Transverse colon (tissue), 3 donors: ENCODE results near the gene SENP7.

ENCODE experiments used
- POLR2A ChIP-seq: fragments of 450-650 bp; IDR thresholded peaks from one replicate; pipeline ENCODE4 v1.6.1; 2016; ENCODE audit warnings: antibody characterized with exemption, mild to moderate bottlenecking, moderate library complexity
- TF ChIP-seq, protein P1 (sequence below), 5 experiments: fragments of 200-600 bp in 3 of 5; fragments of 450-650 bp in 2 of 5; sonication (generic) in 3 of 5; IDR thresholded peaks; 1 replicate in 2 of 5; 2 replicates in 3 of 5; pipeline ENCODE4 v1.5.1; 2016 to 2017; ENCODE audit warnings: antibody characterized with exemption in 5 of 5, inconsistent platforms in 3 of 5, mild to moderate bottlenecking in 2 of 5, moderate library complexity in 1 of 5

DNA sequence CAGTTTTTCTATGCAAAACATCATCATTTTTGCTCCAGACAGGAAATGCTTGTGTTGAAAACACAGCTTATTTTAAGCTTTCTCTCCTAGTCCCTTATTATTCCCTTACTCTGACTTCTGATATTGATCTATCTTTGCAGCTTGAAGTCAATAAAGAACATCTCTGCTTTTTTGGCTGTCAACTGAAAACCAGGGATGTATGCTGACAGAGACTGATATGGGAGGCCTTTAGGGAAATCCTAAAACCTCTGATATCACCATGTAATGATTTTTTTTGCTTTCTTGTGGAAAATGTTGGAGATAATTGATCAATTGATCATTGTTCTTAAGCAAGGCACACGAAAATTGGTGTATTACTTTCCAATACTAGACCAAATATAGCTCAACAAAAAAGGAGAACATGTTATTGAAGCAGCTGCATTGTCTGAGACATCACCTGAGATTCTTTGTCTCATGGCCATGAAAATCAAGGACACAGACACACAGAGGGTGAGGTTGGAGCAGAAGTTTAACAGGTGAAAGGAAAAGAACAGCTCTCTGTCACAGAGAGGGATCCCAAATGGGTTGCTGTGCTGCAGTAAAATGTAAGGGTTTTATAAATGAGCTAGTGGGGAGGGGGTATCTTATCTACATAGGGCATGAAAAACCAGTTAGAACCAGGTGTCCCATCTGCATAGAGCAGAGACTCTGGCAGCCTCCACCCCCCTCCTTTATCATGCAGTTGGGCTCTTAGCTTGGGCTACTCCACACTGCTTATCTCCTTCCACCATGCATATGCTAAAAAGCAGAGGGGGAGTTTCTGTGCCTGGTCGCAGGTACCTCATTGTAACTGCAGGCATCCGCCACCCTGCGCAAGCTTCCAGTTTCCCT is 17.0 kb upstream of the SENP7 start:
- TF ChIP-seq, protein P1, sequence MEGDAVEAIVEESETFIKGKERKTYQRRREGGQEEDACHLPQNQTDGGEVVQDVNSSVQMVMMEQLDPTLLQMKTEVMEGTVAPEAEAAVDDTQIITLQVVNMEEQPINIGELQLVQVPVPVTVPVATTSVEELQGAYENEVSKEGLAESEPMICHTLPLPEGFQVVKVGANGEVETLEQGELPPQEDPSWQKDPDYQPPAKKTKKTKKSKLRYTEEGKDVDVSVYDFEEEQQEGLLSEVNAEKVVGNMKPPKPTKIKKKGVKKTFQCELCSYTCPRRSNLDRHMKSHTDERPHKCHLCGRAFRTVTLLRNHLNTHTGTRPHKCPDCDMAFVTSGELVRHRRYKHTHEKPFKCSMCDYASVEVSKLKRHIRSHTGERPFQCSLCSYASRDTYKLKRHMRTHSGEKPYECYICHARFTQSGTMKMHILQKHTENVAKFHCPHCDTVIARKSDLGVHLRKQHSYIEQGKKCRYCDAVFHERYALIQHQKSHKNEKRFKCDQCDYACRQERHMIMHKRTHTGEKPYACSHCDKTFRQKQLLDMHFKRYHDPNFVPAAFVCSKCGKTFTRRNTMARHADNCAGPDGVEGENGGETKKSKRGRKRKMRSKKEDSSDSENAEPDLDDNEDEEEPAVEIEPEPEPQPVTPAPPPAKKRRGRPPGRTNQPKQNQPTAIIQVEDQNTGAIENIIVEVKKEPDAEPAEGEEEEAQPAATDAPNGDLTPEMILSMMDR (IDR thresholded peaks at IDR 0.05) = no peak
- TF ChIP-seq POLR2A = no peak
